ENCODE measurements around the gene TMEM178A. TPM values are rescaled to one million over a fixed set of nuclear protein-coding genes. Genes with fewer than 3 reads are reported as not detected.

Gene TMEM178A
- total RNA-seq, 2 donors from 2014 or later, result 5.4 to 6.5 TPM

- Histone ChIP-seq H3K27ac (no peak overlapping the region), H3K36me3 (no peaks in the 10 kb centered on the region), H3K9me3 (no peaks in the 10 kb centered on the region), H3K4me1 (ENCODE audit: control insufficient read depth in 1 of 2, low read depth in 2 of 2) (peaks cover 0 to 26% of the 10 kb centered on the region in 2 donors), H3K27me3 (replicated peaks; ENCODE audit: insufficient read depth) (no peaks in the 10 kb centered on the region), H3K4me3 (peak overlapping the region; percentile 79)
- ATAC-seq (ENCODE audit: insufficient number of reproducible peaks, low FRiP score, low read depth), result no peak
- TF ChIP-seq CTCF (IDR thresholded peaks at IDR 0.05), result no peak
- DNase-seq (ENCODE audit: low spot score), result no peak
These were observed 1.6 kb downstream of the TMEM178A start for GRCh38 chr2:39667104-39667885.

GRCh38 chr2:39667886-39668276, 2.2 kb downstream of the TMEM178A start:
- no peak overlapping the region for H3K27ac ChIP-seq
- H3K36me3 ChIP-seq, result no peaks in the 10 kb centered on the region
- no peak overlapping the region for H3K4me3 ChIP-seq
- no peaks in the 10 kb centered on the region for H3K27me3 ChIP-seq (replicated peaks; ENCODE audit: insufficient read depth)
- no peak for TF ChIP-seq CTCF (IDR thresholded peaks at IDR 0.05)
- no peak for ATAC-seq (ENCODE audit: insufficient number of reproducible peaks, low FRiP score, low read depth)
- no peaks in the 10 kb centered on the region for H3K9me3 ChIP-seq
- peaks cover 0 to 26% of the 10 kb centered on the region in 2 donors for H3K4me1 ChIP-seq (ENCODE audit: control insufficient read depth in 1 of 2, low read depth in 2 of 2)
- no peak for DNase-seq (ENCODE audit: low spot score)

GRCh38 chr2:39668576-39669080, 2.9 kb downstream of the TMEM178A start:
- DNase-seq (ENCODE audit: low spot score) (no peak), ATAC-seq (ENCODE audit: insufficient number of reproducible peaks, low FRiP score, low read depth) (no peak)
- peaks cover 0 to 26% of the 10 kb centered on the region in 2 donors for H3K4me1 ChIP-seq (ENCODE audit: control insufficient read depth in 1 of 2, low read depth in 2 of 2)
- H3K27me3 ChIP-seq (replicated peaks; ENCODE audit: insufficient read depth), result no peaks in the 10 kb centered on the region
- no peak overlapping the region for H3K27ac ChIP-seq
- no peaks in the 10 kb centered on the region for H3K9me3 ChIP-seq
- no peak overlapping the region for H3K4me3 ChIP-seq
- no peaks in the 10 kb centered on the region for H3K36me3 ChIP-seq
- TF ChIP-seq CTCF (IDR thresholded peaks at IDR 0.05), result no peak

GRCh38 chr2:39671604-39672003, 5.9 kb downstream of the TMEM178A start:
- DNase-seq (ENCODE audit: low spot score) (no peak), ATAC-seq (ENCODE audit: insufficient number of reproducible peaks, low FRiP score, low read depth) (no peak)
- peaks cover 0 to 15% of the 10 kb centered on the region in 2 donors for H3K4me1 ChIP-seq (ENCODE audit: control insufficient read depth in 1 of 2, low read depth in 2 of 2)
- H3K27ac ChIP-seq, result no peak overlapping the region
- H3K9me3 ChIP-seq, result no peaks in the 10 kb centered on the region
- H3K36me3 ChIP-seq, result no peaks in the 10 kb centered on the region
- H3K27me3 ChIP-seq (replicated peaks; ENCODE audit: insufficient read depth), result no peaks in the 10 kb centered on the region
- H3K4me3 ChIP-seq, result no peak overlapping the region
- no peak for TF ChIP-seq CTCF (IDR thresholded peaks at IDR 0.05)

- no peak for DNase-seq (ENCODE audit: low spot score)
- no peaks in the 10 kb centered on the region for H3K27me3 ChIP-seq (replicated peaks; ENCODE audit: insufficient read depth)
- no peak for TF ChIP-seq CTCF (IDR thresholded peaks at IDR 0.05)
These were observed 7.3 kb downstream of the TMEM178A start for GRCh38 chr2:39673018-39673417.

More at GRCh38 chr2:39673018-39673417, 7.3 kb downstream of the TMEM178A start:
- Histone ChIP-seq H3K36me3 (no peaks in the 10 kb centered on the region), H3K4me3 (no peak overlapping the region), H3K27ac (no peak overlapping the region), H3K4me1 (ENCODE audit: control insufficient read depth in 1 of 2, low read depth in 2 of 2) (peaks cover 0 to 1% of the 10 kb centered on the region in 2 donors), H3K9me3 (no peaks in the 10 kb centered on the region)
- no peak for ATAC-seq (ENCODE audit: insufficient number of reproducible peaks, low FRiP score, low read depth)

Measured in thoracic aorta (tissue), 2 donors.